ENCODE results near the gene ADGRA3.

Gene ADGRA3

GRCh38 chr4:22454216-22454838 is 61.5 kb downstream of the ADGRA3 start:
- no peaks in the 10 kb centered on the region for H3K36me3 ChIP-seq (ENCODE audit: insufficient read depth, low read length)
- no peak overlapping the region for H2AFZ ChIP-seq (ENCODE audit: low read length, unreplicated experiment)
- no peaks in the 10 kb centered on the region for H3K27me3 ChIP-seq (ENCODE audit: insufficient read depth, low read length)
- H3K4me3 ChIP-seq (ENCODE audit: low read depth, low read length), result no peak overlapping the region
- H3K4me1 ChIP-seq (ENCODE audit: control insufficient read depth, insufficient read depth, low read length, unreplicated experiment), result no peaks in the 10 kb centered on the region
- H3K79me2 ChIP-seq (ENCODE audit: control insufficient read depth, insufficient read depth, low read length, unreplicated experiment), result no peaks in the 10 kb centered on the region
- H3K27ac ChIP-seq (ENCODE audit: low read depth, low read length), result no peak overlapping the region

GRCh38 chr4:22444813-22445212 is 71.1 kb downstream of the ADGRA3 start:
- 0 out of 2 replicates have a peak, but pooled peaks cover 7% of the 10 kb centered on the region for H3K36me3 ChIP-seq (ENCODE audit: insufficient read depth, low read length)
- no peaks in the 10 kb centered on the region for H3K79me2 ChIP-seq (ENCODE audit: control insufficient read depth, insufficient read depth, low read length, unreplicated experiment)
- H3K27ac ChIP-seq (ENCODE audit: low read depth, low read length), result no peak overlapping the region

GRCh38 chr4:22442956-22443355 is 72.9 kb downstream of the ADGRA3 start:
- H3K27me3 ChIP-seq (ENCODE audit: insufficient read depth, low read length), result no peaks in the 10 kb centered on the region
- 0 out of 2 replicates have a peak, but pooled peaks cover 7% of the 10 kb centered on the region for H3K36me3 ChIP-seq (ENCODE audit: insufficient read depth, low read length)
- no peaks in the 10 kb centered on the region for H3K79me2 ChIP-seq (ENCODE audit: control insufficient read depth, insufficient read depth, low read length, unreplicated experiment)
- no peak overlapping the region for H3K27ac ChIP-seq (ENCODE audit: low read depth, low read length)
- H3K4me3 ChIP-seq (ENCODE audit: low read depth, low read length), result no peak overlapping the region
- no peaks in the 10 kb centered on the region for H3K4me1 ChIP-seq (ENCODE audit: control insufficient read depth, insufficient read depth, low read length, unreplicated experiment)
- H2AFZ ChIP-seq (ENCODE audit: low read length, unreplicated experiment), result no peak overlapping the region

More at GRCh38 chr4:22444813-22445212, 71.1 kb downstream of the ADGRA3 start:
- H3K4me1 ChIP-seq (ENCODE audit: control insufficient read depth, insufficient read depth, low read length, unreplicated experiment), result no peaks in the 10 kb centered on the region
- H3K4me3 ChIP-seq (ENCODE audit: low read depth, low read length), result no peak overlapping the region
- H2AFZ ChIP-seq (ENCODE audit: low read length, unreplicated experiment), result no peak overlapping the region
- H3K27me3 ChIP-seq (ENCODE audit: insufficient read depth, low read length), result no peaks in the 10 kb centered on the region

- Histone ChIP-seq H3K27me3 (ENCODE audit: insufficient read depth, low read length) (no peaks in the 10 kb centered on the region), H3K27ac (ENCODE audit: low read depth, low read length) (no peak overlapping the region), H3K79me2 (ENCODE audit: control insufficient read depth, insufficient read depth, low read length, unreplicated experiment) (no peaks in the 10 kb centered on the region), H3K36me3 (ENCODE audit: insufficient read depth, low read length) (0 out of 2 replicates have a peak, but pooled peaks cover 7% of the 10 kb centered on the region), H2AFZ (ENCODE audit: low read length, unreplicated experiment) (no peak overlapping the region), H3K4me3 (ENCODE audit: low read depth, low read length) (no peak overlapping the region), H3K4me1 (ENCODE audit: control insufficient read depth, insufficient read depth, low read length, unreplicated experiment) (no peaks in the 10 kb centered on the region)
Observed at GRCh38 chr4:22440999-22441398, 74.9 kb downstream of the ADGRA3 start.

GRCh38 chr4:22439947-22440346 is 75.9 kb downstream of the ADGRA3 start:
- Histone ChIP-seq H3K4me3 (ENCODE audit: low read depth, low read length) (no peak overlapping the region), H3K79me2 (ENCODE audit: control insufficient read depth, insufficient read depth, low read length, unreplicated experiment) (no peaks in the 10 kb centered on the region), H3K27me3 (ENCODE audit: insufficient read depth, low read length) (no peaks in the 10 kb centered on the region), H3K27ac (ENCODE audit: low read depth, low read length) (no peak overlapping the region), H2AFZ (ENCODE audit: low read length, unreplicated experiment) (no peak overlapping the region), H3K4me1 (ENCODE audit: control insufficient read depth, insufficient read depth, low read length, unreplicated experiment) (no peaks in the 10 kb centered on the region), H3K36me3 (ENCODE audit: insufficient read depth, low read length) (0 out of 2 replicates have a peak, but pooled peaks cover 7% of the 10 kb centered on the region)

- H3K27me3 ChIP-seq (ENCODE audit: insufficient read depth, low read length), result no peaks in the 10 kb centered on the region
- H3K27ac ChIP-seq (ENCODE audit: low read depth, low read length), result no peak overlapping the region
- no peaks in the 10 kb centered on the region for H3K4me1 ChIP-seq (ENCODE audit: control insufficient read depth, insufficient read depth, low read length, unreplicated experiment)
- no peaks in the 10 kb centered on the region for H3K36me3 ChIP-seq (ENCODE audit: insufficient read depth, low read length)
- no peaks in the 10 kb centered on the region for H3K79me2 ChIP-seq (ENCODE audit: control insufficient read depth, insufficient read depth, low read length, unreplicated experiment)
- H3K4me3 ChIP-seq (ENCODE audit: low read depth, low read length), result no peak overlapping the region
- H2AFZ ChIP-seq (ENCODE audit: low read length, unreplicated experiment), result no peak overlapping the region
Observed at GRCh38 chr4:22435652-22436051, 80.2 kb downstream of the ADGRA3 start.

GRCh38 chr4:22434895-22435294 is 81.0 kb downstream of the ADGRA3 start:
- Histone ChIP-seq H3K4me3 (ENCODE audit: low read depth, low read length) (no peak overlapping the region), H3K27ac (ENCODE audit: low read depth, low read length) (no peak overlapping the region), H2AFZ (ENCODE audit: low read length, unreplicated experiment) (no peak overlapping the region)

GRCh38 chr4:22430626-22431025 is 85.2 kb downstream of the ADGRA3 start:
- Histone ChIP-seq H3K79me2 (ENCODE audit: control insufficient read depth, insufficient read depth, low read length, unreplicated experiment) (no peaks in the 10 kb centered on the region), H3K4me1 (ENCODE audit: control insufficient read depth, insufficient read depth, low read length, unreplicated experiment) (no peaks in the 10 kb centered on the region), H3K4me3 (ENCODE audit: low read depth, low read length) (no peak overlapping the region), H3K27ac (ENCODE audit: low read depth, low read length) (no peak overlapping the region), H3K27me3 (ENCODE audit: insufficient read depth, low read length) (no peaks in the 10 kb centered on the region), H2AFZ (ENCODE audit: low read length, unreplicated experiment) (no peak overlapping the region), H3K36me3 (ENCODE audit: insufficient read depth, low read length) (no peaks in the 10 kb centered on the region)

More at GRCh38 chr4:22434895-22435294, 81.0 kb downstream of the ADGRA3 start:
- H3K4me1 ChIP-seq (ENCODE audit: control insufficient read depth, insufficient read depth, low read length, unreplicated experiment), result no peaks in the 10 kb centered on the region
- H3K27me3 ChIP-seq (ENCODE audit: insufficient read depth, low read length), result no peaks in the 10 kb centered on the region
- H3K79me2 ChIP-seq (ENCODE audit: control insufficient read depth, insufficient read depth, low read length, unreplicated experiment), result no peaks in the 10 kb centered on the region
- H3K36me3 ChIP-seq (ENCODE audit: insufficient read depth, low read length), result no peaks in the 10 kb centered on the region

- H3K36me3 ChIP-seq (ENCODE audit: insufficient read depth, low read length), result no peaks in the 10 kb centered on the region
- H3K27ac ChIP-seq (ENCODE audit: low read depth, low read length), result no peak overlapping the region
- no peak overlapping the region for H3K4me3 ChIP-seq (ENCODE audit: low read depth, low read length)
- no peaks in the 10 kb centered on the region for H3K4me1 ChIP-seq (ENCODE audit: control insufficient read depth, insufficient read depth, low read length, unreplicated experiment)
- no peaks in the 10 kb centered on the region for H3K27me3 ChIP-seq (ENCODE audit: insufficient read depth, low read length)
- H3K79me2 ChIP-seq (ENCODE audit: control insufficient read depth, insufficient read depth, low read length, unreplicated experiment), result no peaks in the 10 kb centered on the region
- H2AFZ ChIP-seq (ENCODE audit: low read length, unreplicated experiment), result no peak overlapping the region
Observed at GRCh38 chr4:22428441-22428840, 87.4 kb downstream of the ADGRA3 start.

GRCh38 chr4:22427675-22428074 is 88.2 kb downstream of the ADGRA3 start:
- Histone ChIP-seq H3K4me1 (ENCODE audit: control insufficient read depth, insufficient read depth, low read length, unreplicated experiment) (no peaks in the 10 kb centered on the region), H2AFZ (ENCODE audit: low read length, unreplicated experiment) (no peak overlapping the region), H3K79me2 (ENCODE audit: control insufficient read depth, insufficient read depth, low read length, unreplicated experiment) (no peaks in the 10 kb centered on the region), H3K27ac (ENCODE audit: low read depth, low read length) (no peak overlapping the region), H3K27me3 (ENCODE audit: insufficient read depth, low read length) (no peaks in the 10 kb centered on the region), H3K36me3 (ENCODE audit: insufficient read depth, low read length) (no peaks in the 10 kb centered on the region), H3K4me3 (ENCODE audit: low read depth, low read length) (no peak overlapping the region)

GRCh38 chr4:22420291-22420690 is 95.6 kb downstream of the ADGRA3 start:
- Histone ChIP-seq H3K4me1 (ENCODE audit: control insufficient read depth, insufficient read depth, low read length, unreplicated experiment) (no peaks in the 10 kb centered on the region), H3K36me3 (ENCODE audit: insufficient read depth, low read length) (no peaks in the 10 kb centered on the region), H3K4me3 (ENCODE audit: low read depth, low read length) (no peak overlapping the region), H3K79me2 (ENCODE audit: control insufficient read depth, insufficient read depth, low read length, unreplicated experiment) (no peaks in the 10 kb centered on the region), H3K27ac (ENCODE audit: low read depth, low read length) (no peak overlapping the region), H2AFZ (ENCODE audit: low read length, unreplicated experiment) (no peak overlapping the region), H3K27me3 (ENCODE audit: insufficient read depth, low read length) (no peaks in the 10 kb centered on the region)

Data from ACC112 (cell line).